HG03575 (cell line): ENCODE data around the gene ALDH1L1.

Experiments
- ATAC-seq: cut with Tn5 transposase; IDR thresholded peaks from one replicate; pipeline ENCODE4 v1.9.1; 2021; ENCODE audit not compliant: unreplicated experiment, insufficient number of reproducible peaks, low FRiP score; ENCODE audit errors: extremely low read depth

ALDH1L1 gene

GRCh38 chr3:126180477-126181397, at the start of gene ALDH1L1:
ALDH1L1 (minus strand) TSS chr3:126180586; CDS start chr3:126160979, 19,607 bp downstream.
- ATAC-seq, result no peak

DNA sequence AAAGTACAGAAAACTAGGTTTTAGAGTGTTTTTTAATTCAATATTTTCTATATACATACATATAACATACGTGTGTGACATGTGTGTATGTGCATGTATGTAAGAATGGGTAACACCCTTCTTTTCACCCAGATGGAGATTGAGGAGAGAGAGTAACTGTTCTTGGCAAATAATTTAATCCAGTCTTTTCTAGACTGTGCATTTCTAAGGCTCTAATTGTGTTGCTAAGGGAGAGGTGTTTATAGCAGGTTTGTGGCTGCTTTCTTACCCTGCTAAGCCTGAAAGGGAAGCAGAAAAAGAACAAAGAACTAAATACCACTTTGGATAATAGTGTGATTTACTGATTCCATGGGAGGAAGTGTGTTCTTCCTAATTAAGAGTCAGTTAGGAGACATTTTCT, 46.0 kb upstream of the ALDH1L1 start:
- no peak for ATAC-seq

DNA sequence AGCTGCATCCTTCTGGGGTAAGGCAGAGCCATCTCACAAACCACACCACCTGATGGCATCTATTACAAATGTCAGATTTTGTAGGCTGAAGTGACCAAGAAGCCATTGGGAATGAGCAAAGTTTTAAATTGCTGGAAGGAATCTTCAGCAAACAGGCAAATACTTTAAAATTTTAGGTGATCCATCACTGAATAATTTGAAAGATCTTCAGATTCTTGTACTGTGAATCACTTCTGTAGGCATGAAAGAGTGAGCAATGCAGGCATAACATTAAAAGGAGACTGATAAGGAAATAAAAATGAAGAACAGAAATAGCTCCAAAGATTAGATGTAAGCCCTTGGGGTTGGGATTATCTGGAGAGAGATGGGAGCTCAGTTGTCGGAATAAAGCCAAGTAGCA, 36.0 kb upstream of the ALDH1L1 start:
- ATAC-seq, result no peak

DNA sequence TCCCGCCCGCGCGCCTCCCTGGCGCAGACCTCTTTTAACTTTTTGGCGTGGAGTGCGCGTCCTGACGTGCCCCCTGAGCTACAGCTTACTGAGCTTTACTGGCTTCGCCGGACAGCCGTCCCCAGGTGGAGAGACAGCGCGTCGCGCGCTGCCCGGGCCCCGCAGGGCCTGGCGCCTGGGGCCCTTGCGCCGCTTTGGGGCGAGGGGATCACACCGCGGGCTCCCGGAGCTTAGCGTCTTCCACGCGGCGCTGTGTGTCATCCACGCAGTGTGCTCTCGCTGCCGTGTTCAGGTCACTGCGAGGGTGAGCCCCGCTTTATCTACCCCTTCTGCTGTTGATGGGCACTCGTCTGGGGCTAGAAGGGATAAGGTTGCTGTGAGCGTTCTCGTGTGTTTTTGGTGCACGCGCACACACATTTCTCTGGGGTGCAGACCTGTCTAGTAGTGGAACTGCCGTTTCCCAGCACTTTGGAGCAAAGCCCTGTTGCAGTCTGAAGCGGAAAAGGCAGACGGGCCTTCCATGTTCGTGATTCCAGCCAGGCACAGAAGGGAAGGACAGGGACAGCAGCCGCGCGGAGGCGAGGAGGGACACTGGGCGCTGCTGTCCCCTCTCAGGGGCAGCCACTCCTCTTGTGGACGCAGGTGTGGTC, 33.1 kb upstream of the ALDH1L1 start:
- ATAC-seq, result no peak

DNA sequence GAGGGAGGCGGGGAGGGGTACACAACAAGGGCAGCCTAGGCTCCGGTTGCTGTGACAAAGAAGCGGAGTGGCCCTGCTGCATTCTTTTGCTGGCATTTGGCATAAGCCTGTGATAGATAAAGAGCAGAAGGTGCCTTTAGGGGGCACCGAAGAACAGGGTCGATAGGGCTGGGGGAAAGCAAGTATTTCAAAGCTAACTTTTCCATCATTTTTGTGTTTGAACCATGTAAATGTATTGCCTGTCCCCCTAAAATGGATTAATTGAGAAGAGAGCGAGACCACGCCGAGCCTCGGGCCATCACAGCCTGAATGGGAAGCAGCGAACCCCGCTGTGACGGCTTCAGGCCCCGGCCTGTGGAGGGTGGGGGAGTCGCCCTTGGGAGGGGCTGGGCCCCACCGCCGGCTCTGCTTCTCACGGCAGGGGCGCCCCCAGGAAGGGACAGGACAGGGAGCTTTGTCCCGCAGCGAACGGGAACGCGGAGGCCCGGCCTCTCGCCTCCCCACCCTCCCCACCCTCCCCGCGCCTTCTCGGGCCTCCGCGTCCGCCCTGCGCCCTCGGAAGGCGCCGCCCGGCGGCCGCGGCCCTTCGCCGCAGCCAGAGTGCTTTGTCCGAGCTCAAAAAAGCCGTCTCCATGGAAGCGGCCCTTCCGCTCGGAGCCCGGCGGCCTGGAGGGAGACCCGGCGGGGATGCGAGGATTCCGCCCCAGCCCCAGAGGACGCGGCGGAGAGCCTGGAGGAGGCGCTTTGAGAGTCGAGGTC, 32.4 kb upstream of the ALDH1L1 start:
- ATAC-seq, result no peak

DNA sequence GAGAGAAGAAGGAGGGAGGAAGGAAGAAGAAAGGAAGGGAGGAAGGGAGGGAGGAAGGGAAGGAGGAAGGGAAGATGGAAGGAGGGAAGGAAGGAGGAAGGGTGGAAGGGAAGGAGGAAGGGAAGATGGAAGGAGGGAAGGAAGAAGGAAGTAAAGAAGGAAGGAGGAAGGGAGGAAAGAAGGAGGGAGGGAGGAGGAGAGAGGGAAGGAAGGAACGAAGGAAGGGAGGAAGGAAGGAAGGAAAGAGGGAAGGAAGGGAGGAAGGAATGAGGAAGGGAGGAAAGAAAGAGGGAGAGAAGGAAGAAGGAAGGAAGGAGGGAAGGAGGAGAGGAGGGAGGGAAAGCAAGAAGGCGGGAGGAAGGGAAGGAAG, 31.8 kb upstream of the ALDH1L1 start:
- no peak for ATAC-seq

DNA sequence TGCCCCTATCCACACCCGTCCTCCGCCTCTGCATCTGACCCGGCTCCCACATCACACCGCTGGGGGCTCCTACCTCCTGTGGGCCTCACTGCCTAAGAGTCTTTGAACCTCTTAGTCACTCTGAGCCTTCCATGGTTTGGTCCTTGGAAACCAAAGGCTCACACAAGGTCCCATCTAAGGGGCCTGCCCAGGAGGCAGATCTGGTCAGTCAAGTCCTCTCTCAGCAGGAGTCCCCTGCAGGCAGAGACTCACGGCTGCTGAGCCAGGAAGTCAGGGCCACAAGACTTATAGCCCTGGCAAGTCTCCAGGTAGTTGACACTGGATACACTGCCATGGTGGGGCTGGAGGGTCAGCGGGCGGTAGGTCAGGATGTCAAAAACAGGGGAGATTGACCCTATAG, 31.2 kb upstream of the ALDH1L1 start:
- ATAC-seq, result no peak

DNA sequence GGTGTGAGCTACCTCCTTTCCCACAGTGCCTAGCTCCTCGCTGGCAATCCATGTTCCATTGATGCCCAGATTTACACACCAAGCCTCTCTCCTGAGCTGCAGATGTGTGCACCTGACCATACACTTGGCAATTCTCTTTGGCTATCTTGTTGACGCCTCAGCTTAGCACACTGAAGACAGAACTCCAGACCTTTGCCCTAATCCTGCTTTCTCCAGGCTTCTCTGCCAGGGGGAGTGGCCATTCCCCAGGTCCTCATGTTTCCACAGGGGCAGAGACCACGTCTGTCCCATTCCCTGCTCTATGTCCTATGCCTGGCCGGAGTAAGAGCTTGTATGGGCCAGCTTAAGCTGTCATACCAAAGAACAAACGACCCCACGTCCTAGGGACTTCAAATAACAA, 30.2 kb upstream of the ALDH1L1 start:
- ATAC-seq, result no peak

DNA sequence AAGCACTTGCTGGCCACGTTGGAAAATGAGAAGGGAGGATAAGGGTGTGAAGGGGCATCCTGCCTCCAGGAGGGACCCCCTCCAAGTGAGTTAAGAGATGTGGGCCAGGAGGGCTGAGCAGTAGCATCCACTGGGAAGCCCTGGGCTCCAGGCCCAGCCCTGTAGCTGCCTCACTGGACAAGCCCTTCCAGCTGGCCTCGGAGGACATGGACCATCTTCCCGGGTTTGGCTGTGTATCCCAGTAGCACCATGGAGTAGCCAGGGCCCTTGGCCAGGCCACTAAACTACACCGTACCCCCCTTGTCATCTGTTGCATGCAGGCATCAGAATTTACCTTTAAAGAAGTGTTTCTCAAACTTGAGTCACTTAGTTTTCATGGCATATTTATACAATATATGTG, 29.4 kb upstream of the ALDH1L1 start:
- ATAC-seq, result no peak

GRCh38 chr3:126208606-126209256, 28.3 kb upstream of the ALDH1L1 start:
- no peak for ATAC-seq

- ATAC-seq, result no peak
These were observed 27.8 kb upstream of the ALDH1L1 start for GRCh38 chr3:126208182-126208581.

- ATAC-seq, result no peak
These were observed 26.8 kb upstream of the ALDH1L1 start for GRCh38 chr3:126207166-126207565.

DNA sequence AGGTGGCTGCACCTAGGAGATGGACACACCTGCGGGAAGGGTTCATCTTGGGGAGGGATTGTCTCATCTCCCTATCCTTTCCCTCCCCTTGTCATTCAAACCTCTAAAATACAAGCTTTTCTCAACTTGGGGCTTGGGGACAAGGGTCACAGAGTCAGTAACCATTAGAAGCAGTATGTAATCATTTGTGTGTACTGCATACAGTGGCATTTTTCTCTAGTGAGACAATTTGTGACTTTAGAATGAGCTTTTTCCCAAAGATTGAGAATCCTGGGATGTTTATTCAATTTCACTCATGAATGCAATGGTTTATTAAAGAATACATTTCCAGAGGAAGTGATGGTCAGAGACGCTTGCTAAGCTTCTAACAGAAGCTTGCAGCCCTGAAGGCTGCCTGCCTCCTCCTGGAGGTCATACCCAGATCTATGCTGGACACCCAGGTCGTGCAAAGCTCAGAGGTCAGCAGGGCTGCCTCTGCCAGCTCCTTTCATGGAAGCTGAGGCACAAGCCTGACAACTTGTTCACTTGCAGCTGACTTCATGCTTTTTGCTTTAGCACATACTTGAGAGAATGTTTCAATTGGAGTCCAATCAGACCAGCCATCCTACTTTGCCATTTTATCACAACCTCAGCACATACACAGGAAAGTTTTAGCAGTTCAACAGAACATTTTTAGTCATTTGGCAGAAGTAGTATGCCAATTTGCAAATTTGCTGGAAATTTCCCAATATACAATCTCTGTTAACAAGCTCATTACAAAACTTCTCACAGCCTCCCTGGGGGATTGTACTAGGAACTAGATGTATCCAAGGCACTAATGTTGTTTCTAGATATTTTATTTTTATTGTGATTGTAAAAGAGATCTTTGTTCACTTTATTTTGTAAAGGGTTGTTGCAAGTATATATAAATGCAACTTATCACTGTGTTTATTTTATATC, 25.6 kb upstream of the ALDH1L1 start:
- no peak for ATAC-seq

- ATAC-seq, result no peak
These were observed 22.3 kb upstream of the ALDH1L1 start for GRCh38 chr3:126202680-126203079.

DNA sequence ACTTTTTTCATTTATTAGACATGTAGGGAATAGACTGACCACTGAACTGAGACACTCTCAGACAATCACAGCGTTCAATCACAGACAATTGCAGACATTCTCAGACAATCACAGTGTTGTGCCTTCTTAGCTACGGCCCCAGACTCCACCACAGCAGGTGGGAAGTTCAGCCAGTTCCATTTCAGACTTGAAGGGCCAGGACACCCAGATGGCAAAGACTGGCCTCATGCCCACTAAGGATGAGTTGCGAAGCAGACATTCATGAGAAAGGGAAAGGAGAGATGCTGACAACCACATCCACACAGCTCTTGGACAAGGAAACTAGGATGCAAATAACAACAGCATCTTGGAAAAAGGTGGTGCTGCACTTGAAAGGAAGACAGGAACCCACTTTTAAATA, 21.9 kb upstream of the ALDH1L1 start:
- no peak for ATAC-seq

GRCh38 chr3:126201168-126201567, 20.8 kb upstream of the ALDH1L1 start:
- no peak for ATAC-seq

DNA sequence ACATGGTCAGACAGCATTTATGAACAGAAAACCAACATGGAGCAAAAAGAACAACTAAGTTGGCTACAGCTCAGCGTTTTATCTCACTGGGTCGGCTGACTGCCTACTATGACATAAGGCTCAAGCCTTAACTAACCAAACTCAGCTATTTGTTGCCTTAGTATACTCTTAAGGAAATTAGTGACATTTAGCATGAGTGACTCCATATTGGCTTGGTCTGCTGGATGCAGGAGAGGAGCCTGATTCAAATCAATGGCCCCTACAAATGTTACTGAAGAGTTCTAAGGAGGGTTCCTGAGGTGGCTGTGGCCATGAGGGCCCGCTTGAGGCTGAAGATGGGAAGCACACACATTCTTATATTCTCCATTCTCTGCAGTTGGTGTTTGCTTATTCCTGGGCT, 20.1 kb upstream of the ALDH1L1 start:
- ATAC-seq, result no peak

- ATAC-seq, result no peak
These were observed 18.9 kb upstream of the ALDH1L1 start for GRCh38 chr3:126199256-126199655.
